WERI-Rb-1 (cell line): Measurements from ENCODE around the gene ZP1.

ENCODE experiments used
- DNase-seq: peaks from one replicate; pipeline ENCODE4 v3.0.0-alpha.2; 2020
- H3K27ac ChIP-seq: fragments of 250-450 bp; sonication (Bioruptor Pico); 2 replicates; pipeline ENCODE4 v1.5.1; 2020; ENCODE audit warnings: mild to moderate bottlenecking, moderate library complexity
- H3K27me3 ChIP-seq: fragments of 250-450 bp; sonication (Bioruptor Pico); 2 replicates; pipeline ENCODE4 v1.5.1; 2021; ENCODE audit warnings: mild to moderate bottlenecking, low read depth, moderate library complexity; ENCODE audit not compliant: insufficient read depth, severe bottlenecking
- H3K36me3 ChIP-seq: fragments of 250-450 bp; sonication (Bioruptor Pico); 2 replicates; pipeline ENCODE4 v1.5.1; 2020; ENCODE audit warnings: mild to moderate bottlenecking, moderate library complexity
- H3K4me3 ChIP-seq: 2 replicates; pipeline ENCODE4 v1.5.1; 2011; ENCODE audit warnings: low read depth, mild to moderate bottlenecking, control low read depth, low read length
- H3K9me3 ChIP-seq: fragments of 250-450 bp; sonication (Bioruptor Pico); 2 replicates; pipeline ENCODE4 v1.5.1; 2021; ENCODE audit warnings: mild to moderate bottlenecking, moderate library complexity; ENCODE audit not compliant: severe bottlenecking
- CTCF ChIP-seq: IDR thresholded peaks from 2 replicates; pipeline ENCODE4 v1.5.1; 2011; ENCODE audit warnings: low read depth, mild to moderate bottlenecking, control low read depth, inconsistent platforms, low read length

Gene ZP1

GRCh38 chr11:60887556-60887955 lies 20.2 kb downstream of the ZP1 start:
- TF ChIP-seq CTCF = peak; percentile 79
- DNase-seq = peak; percentile 68

GRCh38 chr11:60889869-60890311 lies 22.5 kb downstream of the ZP1 start:
- Histone ChIP-seq H3K27me3 (no peaks in the 10 kb centered on the region), H3K27ac (no peak overlapping the region), H3K4me3 (no peak overlapping the region), H3K9me3 (no peaks in the 10 kb centered on the region), H3K36me3 (peaks cover 37% of the 10 kb centered on the region)
- DNase-seq = no peak
- TF ChIP-seq CTCF = no peak

More at GRCh38 chr11:60887556-60887955, 20.2 kb downstream of the ZP1 start:
- Histone ChIP-seq H3K4me3 (no peak overlapping the region), H3K9me3 (no peaks in the 10 kb centered on the region), H3K36me3 (peaks cover 17% of the 10 kb centered on the region), H3K27me3 (no peaks in the 10 kb centered on the region), H3K27ac (no peak overlapping the region)

GRCh38 chr11:60890696-60891095 lies 23.4 kb downstream of the ZP1 start:
- Histone ChIP-seq H3K36me3 (peaks cover 45% of the 10 kb centered on the region), H3K27me3 (no peaks in the 10 kb centered on the region), H3K4me3 (no peak overlapping the region), H3K9me3 (no peaks in the 10 kb centered on the region), H3K27ac (no peak overlapping the region)
- no peak for DNase-seq
- TF ChIP-seq CTCF = no peak

- H3K36me3 ChIP-seq = peaks cover 50% of the 10 kb centered on the region
- no peak for DNase-seq
- no peak for TF ChIP-seq CTCF
Measured at GRCh38 chr11:60891103-60891741, 23.9 kb downstream of the ZP1 start.

GRCh38 chr11:60895687-60896086 lies 28.3 kb downstream of the ZP1 start:
- Histone ChIP-seq H3K27ac (no peak overlapping the region), H3K36me3 (peaks cover 91% of the 10 kb centered on the region), H3K9me3 (no peaks in the 10 kb centered on the region), H3K27me3 (no peaks in the 10 kb centered on the region), H3K4me3 (no peak overlapping the region)
- no peak for TF ChIP-seq CTCF
- no peak for DNase-seq

More at GRCh38 chr11:60891103-60891741, 23.9 kb downstream of the ZP1 start:
- no peaks in the 10 kb centered on the region for H3K27me3 ChIP-seq
- no peak overlapping the region for H3K4me3 ChIP-seq
- no peaks in the 10 kb centered on the region for H3K9me3 ChIP-seq
- no peak overlapping the region for H3K27ac ChIP-seq

GRCh38 chr11:60897496-60897895 lies 30.2 kb downstream of the ZP1 start:
- Histone ChIP-seq H3K4me3 (no peak overlapping the region), H3K27me3 (no peaks in the 10 kb centered on the region), H3K27ac (no peak overlapping the region), H3K36me3 (peaks cover 95% of the 10 kb centered on the region), H3K9me3 (no peaks in the 10 kb centered on the region)
- no peak for TF ChIP-seq CTCF
- DNase-seq = no peak
